Gastrocnemius medialis (tissue), 4 donors: Measurements from ENCODE around the gene OTOP2. TPM values are rescaled to one million over a fixed set of nuclear protein-coding genes. Genes with fewer than 3 reads are reported as not detected.

Source experiments
- ATAC-seq, 2 donors: fragments of 150-250 bp; one replicate each; pipeline ENCODE4 v1.9.1; 2016
- DNase-seq, 2 donors: peaks; one replicate each; pipeline ENCODE4 v3.0.0-alpha.2; 2019
- H3K27ac ChIP-seq, 4 donors: fragments of 200-600 bp; sonication (generic); 1 replicate in 1 of 4; 2 replicates in 3 of 4; pipeline ENCODE4 v1.5.1; 2016 to 2018; ENCODE audit warnings: mild to moderate bottlenecking in 2 of 4, moderate library complexity in 1 of 4
- H3K27me3 ChIP-seq, 3 donors: fragments of 200-600 bp; sonication (generic) in 2 of 3; 1 replicate in 1 of 3; 2 replicates in 2 of 3; pipeline versions ENCODE4 v1.5.1 to v1.6.0; 2016 to 2019; ENCODE audit warnings: mild to moderate bottlenecking in 1 of 3, moderate library complexity in 1 of 3
- H3K36me3 ChIP-seq, 2 donors: fragments of 200-600 bp; sonication (generic) in 1 of 2; one replicate each; pipeline ENCODE4 v1.5.1; 2017 to 2018
- H3K4me1 ChIP-seq, 2 donors: fragments of 200-600 bp; sonication (generic) in 1 of 2; one replicate each; pipeline ENCODE4 v1.5.1; 2016 to 2017; ENCODE audit warnings: mild to moderate bottlenecking in 2 of 2
- H3K4me3 ChIP-seq, 4 donors: fragments of 200-600 bp; sonication (generic) in 3 of 4; 1 replicate in 1 of 4; 2 replicates in 3 of 4; pipeline ENCODE4 v1.5.1; 2016 to 2019; ENCODE audit warnings: mild to moderate bottlenecking in 2 of 4
- H3K9me3 ChIP-seq, 3 donors: fragments of 200-600 bp; sonication (generic) in 2 of 3; 1 replicate in 1 of 3; 2 replicates in 2 of 3; pipeline ENCODE4 v1.5.1; 2016 to 2019
- POLR2A ChIP-seq, 2 donors: fragments of 450-650 bp; IDR thresholded peaks; one replicate each; pipeline ENCODE4 v1.6.1; 2017; ENCODE audit warnings: antibody characterized with exemption in 2 of 2, mild to moderate bottlenecking in 2 of 2, moderate library complexity in 2 of 2
- in situ Hi-C, 4 donors: fragments of 200-750 bp; cut with MboI; loops; one replicate each; pipeline versions ENCODE4 v1.15.0 to v1.8.0; 2017; ENCODE audit warnings: low sequenced_read_pairs in 4 of 4
- intact Hi-C: fragments of 100-400 bp; cut with DNase I; formaldehyde crosslinking; loops from one replicate; pipeline ENCODE4 v1.15.1; 2023; ENCODE audit warnings: low total_unique reads
- total RNA-seq, 4 donors: library from RNA; depleted of rRNA; stranded (reverse); fragments of >200 nt; gene quantifications; one replicate each; pipeline versions ENCODE4 v1.1.0 to v1.2.3, GENCODE V29; 2016
- TF ChIP-seq, protein P1 (sequence below), 5 experiments: fragments of 450-650 bp in 3 of 5; fragments of 200-600 bp in 2 of 5; sonication (generic) in 2 of 5; IDR thresholded peaks in 4 of 5; conservative IDR thresholded peaks in 1 of 5; 1 replicate in 4 of 5; 2 replicates in 1 of 5; pipeline ENCODE4 v1.5.1; 2016 to 2019; ENCODE audit warnings: antibody characterized with exemption in 5 of 5, mild to moderate bottlenecking in 3 of 5, moderate library complexity in 3 of 5

The OTOP2 gene
- total RNA-seq, 4 donors from 2014 or later = 0.19 TPM; not detected in 3

DNA sequence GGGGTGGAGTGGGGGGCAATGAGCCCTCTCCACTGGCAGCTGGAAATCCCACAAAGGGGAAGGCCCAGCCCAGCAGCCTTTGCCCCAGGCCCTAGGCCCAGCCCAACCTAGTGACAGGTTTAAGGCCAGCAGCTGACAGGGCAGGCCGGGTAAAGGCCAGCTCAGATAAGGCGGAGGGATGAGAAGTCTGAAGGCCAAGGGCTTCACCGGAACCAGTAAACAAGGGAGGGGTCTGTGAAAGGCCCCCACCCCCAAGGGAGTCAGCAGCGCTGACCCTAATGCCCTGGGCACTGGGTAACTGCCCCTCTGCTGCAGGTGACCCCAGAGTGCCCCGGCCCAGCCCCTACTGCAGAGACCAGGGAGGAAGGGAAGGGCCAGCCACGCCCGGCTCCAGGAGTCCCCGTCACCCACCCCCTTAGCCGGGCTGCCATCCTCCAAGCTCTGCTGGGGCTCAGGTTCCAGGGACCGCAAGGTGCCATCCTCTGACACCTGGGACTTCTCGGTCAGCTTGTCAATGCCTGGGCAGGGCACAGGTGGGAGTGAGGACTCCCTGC is 29.1 kb downstream of the OTOP2 start:
- no peaks in the 10 kb centered on the region for H3K9me3 ChIP-seq
- in situ Hi-C loops = loop anchor here in 1 of 4 donors (25.0 kb wide), 1 partner anchor 234 kb away; the partner anchor contains the start of gene SUMO2
- no peaks in the 10 kb centered on the region for H3K36me3 ChIP-seq
- ATAC-seq (no peak), DNase-seq (no peak)
- H3K4me1 ChIP-seq = no peaks in the 10 kb centered on the region
- intact Hi-C loops = loop anchor here (10.0 kb wide), 1 partner anchor 208 kb away; the partner anchor contains the start of gene NHERF1
- no peak for TF ChIP-seq POLR2A (IDR thresholded peaks at IDR 0.05)
- TF ChIP-seq, protein P1, sequence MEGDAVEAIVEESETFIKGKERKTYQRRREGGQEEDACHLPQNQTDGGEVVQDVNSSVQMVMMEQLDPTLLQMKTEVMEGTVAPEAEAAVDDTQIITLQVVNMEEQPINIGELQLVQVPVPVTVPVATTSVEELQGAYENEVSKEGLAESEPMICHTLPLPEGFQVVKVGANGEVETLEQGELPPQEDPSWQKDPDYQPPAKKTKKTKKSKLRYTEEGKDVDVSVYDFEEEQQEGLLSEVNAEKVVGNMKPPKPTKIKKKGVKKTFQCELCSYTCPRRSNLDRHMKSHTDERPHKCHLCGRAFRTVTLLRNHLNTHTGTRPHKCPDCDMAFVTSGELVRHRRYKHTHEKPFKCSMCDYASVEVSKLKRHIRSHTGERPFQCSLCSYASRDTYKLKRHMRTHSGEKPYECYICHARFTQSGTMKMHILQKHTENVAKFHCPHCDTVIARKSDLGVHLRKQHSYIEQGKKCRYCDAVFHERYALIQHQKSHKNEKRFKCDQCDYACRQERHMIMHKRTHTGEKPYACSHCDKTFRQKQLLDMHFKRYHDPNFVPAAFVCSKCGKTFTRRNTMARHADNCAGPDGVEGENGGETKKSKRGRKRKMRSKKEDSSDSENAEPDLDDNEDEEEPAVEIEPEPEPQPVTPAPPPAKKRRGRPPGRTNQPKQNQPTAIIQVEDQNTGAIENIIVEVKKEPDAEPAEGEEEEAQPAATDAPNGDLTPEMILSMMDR (IDR thresholded peaks at IDR 0.05 in 4 of 5, conservative IDR thresholded peaks at IDR 0.05 in 1 of 5) = no peak
- no peak overlapping the region for H3K27ac ChIP-seq
- H3K27me3 ChIP-seq = peaks cover 0 to 6% (median 0%) of the 10 kb centered on the region in 3 donors
- H3K4me3 ChIP-seq = no peak overlapping the region

DNA sequence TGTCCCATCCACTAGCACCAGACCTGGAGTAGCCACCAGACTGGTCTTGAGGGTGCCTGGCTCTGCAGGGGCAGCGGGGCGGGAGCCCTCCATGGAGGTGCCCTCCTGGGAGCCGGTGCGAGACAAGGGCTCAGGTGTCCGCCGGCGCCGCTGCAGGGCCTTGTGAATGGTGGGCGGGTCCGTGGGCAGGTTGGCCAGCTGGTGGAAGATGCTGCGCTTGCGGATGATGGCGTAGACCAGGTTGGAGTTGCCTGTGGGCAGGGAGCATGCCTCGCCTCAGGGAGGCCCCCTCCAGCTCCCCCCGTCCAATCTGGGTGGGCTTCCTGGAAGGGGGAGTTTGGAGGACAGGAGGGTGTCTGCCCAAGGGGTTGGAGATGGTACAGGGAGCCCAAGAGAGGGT is 30.0 kb downstream of the OTOP2 start:
- in situ Hi-C loops (loop anchor here in 1 of 4 donors (25.0 kb wide), 1 partner anchor 233 kb away; the partner anchor contains the start of gene SUMO2), intact Hi-C loops (loop anchor here (10.0 kb wide), 1 partner anchor 209 kb away; the partner anchor contains the start of gene NHERF1)
- no peaks in the 10 kb centered on the region for H3K4me1 ChIP-seq
- ATAC-seq (no peak), DNase-seq (no peak)
- peaks cover 0 to 6% (median 0%) of the 10 kb centered on the region in 3 donors for H3K27me3 ChIP-seq
- H3K4me3 ChIP-seq = no peak overlapping the region
- H3K36me3 ChIP-seq = no peaks in the 10 kb centered on the region
- no peaks in the 10 kb centered on the region for H3K9me3 ChIP-seq
- TF ChIP-seq POLR2A (IDR thresholded peaks at IDR 0.05) = no peak
- TF ChIP-seq, protein P1 (IDR thresholded peaks at IDR 0.05 in 4 of 5, conservative IDR thresholded peaks at IDR 0.05 in 1 of 5) = no peak
- H3K27ac ChIP-seq = no peak overlapping the region

DNA sequence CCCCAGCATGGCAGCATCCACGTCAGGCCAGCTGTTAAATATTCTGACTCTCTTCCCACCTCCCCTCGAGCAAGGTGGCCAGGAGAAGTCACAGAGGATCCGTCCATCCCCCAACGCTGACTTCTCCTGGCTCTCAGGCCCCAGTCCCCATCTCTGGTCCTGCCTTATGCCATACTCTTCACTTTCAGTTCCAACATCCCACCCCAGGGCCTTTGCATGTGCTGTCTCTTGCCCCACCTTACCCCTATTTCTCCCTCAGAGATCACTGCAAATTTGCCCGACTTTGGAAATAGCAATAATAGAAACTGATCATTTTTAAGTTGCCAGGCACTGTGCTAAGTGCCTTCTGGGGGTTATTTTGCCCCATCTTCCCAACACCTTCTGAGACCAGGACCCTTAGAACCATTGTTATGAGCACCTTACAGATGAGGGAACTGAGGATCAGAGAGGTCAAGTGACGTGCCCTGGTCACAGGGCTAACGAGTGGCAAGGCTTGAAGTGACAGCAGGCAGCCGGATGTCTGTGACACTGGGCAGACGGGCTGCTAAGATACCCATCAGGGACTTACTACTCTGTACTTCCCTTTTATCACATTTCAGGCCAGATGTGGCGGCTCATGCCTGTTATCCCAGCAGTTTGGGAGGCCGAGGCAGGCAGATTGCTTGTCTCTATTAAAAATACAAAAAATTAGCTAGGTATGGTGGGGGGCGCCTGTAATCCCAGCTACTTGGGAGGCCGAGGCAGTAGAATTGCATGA is 30.8 kb downstream of the OTOP2 start:
- in situ Hi-C loops (loop anchor here in 1 of 4 donors (25.0 kb wide), 1 partner anchor 232 kb away; the partner anchor contains the start of gene SUMO2), intact Hi-C loops (loop anchor here (5.0 to 10.0 kb wide), 2 partner anchors 163 to 210 kb away; partner anchors contain the start of gene NHERF1)
- H3K4me3 ChIP-seq = no peak overlapping the region
- H3K36me3 ChIP-seq = no peaks in the 10 kb centered on the region
- no peaks in the 10 kb centered on the region for H3K9me3 ChIP-seq
- TF ChIP-seq, protein P1 (IDR thresholded peaks at IDR 0.05 in 4 of 5, conservative IDR thresholded peaks at IDR 0.05 in 1 of 5) = no peak
- TF ChIP-seq POLR2A (IDR thresholded peaks at IDR 0.05) = no peak
- no peak overlapping the region for H3K27ac ChIP-seq
- ATAC-seq (no peak), DNase-seq (no peak)
- H3K4me1 ChIP-seq = no peaks in the 10 kb centered on the region
- peaks cover 0 to 6% (median 0%) of the 10 kb centered on the region in 3 donors for H3K27me3 ChIP-seq

DNA sequence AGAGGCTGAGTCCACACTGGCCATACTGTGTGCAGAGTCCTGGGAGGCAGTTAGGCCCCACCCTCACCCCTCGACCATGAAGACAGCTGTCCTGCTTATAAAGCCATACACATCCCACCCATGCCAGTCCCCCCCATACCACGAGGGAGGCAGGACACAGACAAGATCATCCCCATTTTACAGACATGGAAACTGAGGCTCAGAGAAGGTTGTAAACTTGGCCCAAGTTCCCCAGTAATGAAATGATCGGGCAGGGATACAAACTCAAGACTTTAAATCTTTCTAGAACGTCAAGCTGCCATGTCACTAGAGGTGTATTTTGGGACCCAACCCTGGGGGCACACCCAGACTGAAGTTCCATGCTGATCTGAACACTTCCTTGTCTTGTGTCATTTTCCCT is 32.0 kb downstream of the OTOP2 start:
- intact Hi-C loops = loop anchor here (5.0 to 10.0 kb wide), 2 partner anchors 164 to 211 kb away; partner anchors contain the start of gene NHERF1
- H3K27me3 ChIP-seq = peaks cover 0 to 6% (median 0%) of the 10 kb centered on the region in 3 donors

More for the DNA sequence above, 32.0 kb downstream of the OTOP2 start:
- Histone ChIP-seq H3K4me1 (no peaks in the 10 kb centered on the region), H3K27ac (no peak overlapping the region), H3K9me3 (no peaks in the 10 kb centered on the region), H3K36me3 (no peaks in the 10 kb centered on the region), H3K4me3 (no peak overlapping the region)
- TF ChIP-seq, protein P1 (IDR thresholded peaks at IDR 0.05 in 4 of 5, conservative IDR thresholded peaks at IDR 0.05 in 1 of 5) = no peak
- TF ChIP-seq POLR2A (IDR thresholded peaks at IDR 0.05) = no peak
- ATAC-seq (no peak), DNase-seq (no peak)
- in situ Hi-C loops = loop anchor here in 1 of 4 donors (25.0 kb wide), 1 partner anchor 231 kb away; the partner anchor contains the start of gene SUMO2
